DND-41 (cell line): ENCODE measurements around the gene SLX4IP.

Experiments used
- ATAC-seq: fragments of 200-7000 bp; cut with Tn5 transposase; 3 replicates; pipeline ENCODE4 v1.9.1; 2021; ENCODE audit warnings: low read depth; ENCODE audit not compliant: insufficient read depth
- DNase-seq: peaks from one replicate; pipeline ENCODE4 v3.0.0-alpha.2; 2020
- H2AFZ ChIP-seq: 2 replicates; pipeline ENCODE4 v1.6.0; 2012; ENCODE audit warnings: low read depth, low read length
- H3K27ac ChIP-seq: 2 replicates; pipeline ENCODE4 v1.5.1; 2012; ENCODE audit warnings: low read length, inconsistent platforms
- H3K27me3 ChIP-seq: fragments of 200-600 bp; sonication (generic); 2 replicates; pipeline ENCODE4 v1.6.0; 2012; ENCODE audit warnings: low read length, mild to moderate bottlenecking, inconsistent platforms; ENCODE audit not compliant: insufficient read depth, poor library complexity
- H3K36me3 ChIP-seq: 2 replicates; pipeline ENCODE4 v1.5.1; 2012; ENCODE audit warnings: low read length, inconsistent platforms; ENCODE audit not compliant: insufficient read depth
- H3K4me1 ChIP-seq: 2 replicates; pipeline ENCODE4 v1.5.1; 2012; ENCODE audit warnings: mild to moderate bottlenecking, low read length; ENCODE audit not compliant: insufficient read depth
- H3K4me2 ChIP-seq: 2 replicates; pipeline ENCODE4 v1.6.0; 2012; ENCODE audit warnings: mild to moderate bottlenecking, moderate library complexity, low read length, inconsistent platforms; ENCODE audit not compliant: insufficient read depth
- H3K4me3 ChIP-seq, 2 experiments: fragments of 200-600 bp in 1 of 2; shearing (Covaris generic) in 1 of 2; 2 replicates each; pipeline ENCODE4 v1.5.1; 2012 to 2016; ENCODE audit warnings: inconsistent platforms in 2 of 2, low read length in 2 of 2, mild to moderate bottlenecking in 2 of 2, low read depth in 1 of 2, moderate library complexity in 1 of 2
- H3K79me2 ChIP-seq: 2 replicates; pipeline ENCODE4 v1.6.0; 2012; ENCODE audit warnings: low read length, inconsistent platforms; ENCODE audit not compliant: insufficient read depth
- H3K9ac ChIP-seq: 2 replicates; pipeline ENCODE4 v1.6.0; 2012; ENCODE audit warnings: low read depth, mild to moderate bottlenecking, inconsistent platforms, low read length, moderate library complexity
- H3K9me3 ChIP-seq: 2 replicates; pipeline ENCODE4 v1.5.1; 2012; ENCODE audit warnings: low read length, moderate library complexity, mild to moderate bottlenecking, inconsistent platforms; ENCODE audit not compliant: insufficient read depth, severe bottlenecking
- H4K20me1 ChIP-seq: 2 replicates; pipeline ENCODE4 v1.6.0; 2012; ENCODE audit warnings: low read length; ENCODE audit not compliant: insufficient read depth
- EZH2 ChIP-seq: IDR thresholded peaks from 3 replicates; pipeline ENCODE4 v1.6.1; 2012; ENCODE audit warnings: borderline replicate concordance, low read depth, mild to moderate bottlenecking, moderate library complexity, low read length, inconsistent platforms; ENCODE audit not compliant: severe bottlenecking
- TF ChIP-seq, protein P1 (sequence below): IDR thresholded peaks from 2 replicates; pipeline ENCODE4 v1.5.1; 2012; ENCODE audit warnings: borderline replicate concordance, low read length, moderate library complexity, mild to moderate bottlenecking; ENCODE audit not compliant: poor library complexity, severe bottlenecking; ENCODE audit errors: extremely low read depth

The SLX4IP gene

DNA sequence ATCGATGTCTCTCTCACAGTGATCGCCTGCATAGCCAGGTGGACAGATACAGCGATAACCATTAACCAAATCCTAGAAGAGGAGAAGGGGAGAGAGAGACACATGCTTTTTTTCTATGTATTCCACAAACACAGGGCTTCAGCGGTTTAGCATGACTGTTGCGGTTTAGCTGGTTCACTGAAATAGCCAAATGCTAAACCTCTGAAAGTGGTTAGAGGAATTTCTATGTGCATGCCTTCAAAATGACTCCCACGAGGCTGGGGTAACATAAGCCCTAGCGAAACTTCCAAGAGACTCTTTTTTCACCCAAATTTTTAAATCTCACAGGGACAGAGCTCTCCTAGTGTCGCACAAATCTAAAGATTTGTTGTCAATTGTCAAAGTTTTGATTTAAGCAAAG lies 213.5 kb downstream of the SLX4IP start:
- Histone ChIP-seq H3K36me3 (no peaks in the 10 kb centered on the region), H4K20me1 (no peaks in the 10 kb centered on the region), H3K9me3 (no peaks in the 10 kb centered on the region), H3K27ac (no peak overlapping the region), H3K4me3 (no peak overlapping the region), H3K27me3 (no peaks in the 10 kb centered on the region), H3K79me2 (no peaks in the 10 kb centered on the region), H3K4me1 (peaks cover 3% of the 10 kb centered on the region), H3K9ac (no peak overlapping the region), H3K4me2 (no peak overlapping the region), H2AFZ (no peak overlapping the region)
- no peak for DNase-seq
- TF ChIP-seq, protein P1, sequence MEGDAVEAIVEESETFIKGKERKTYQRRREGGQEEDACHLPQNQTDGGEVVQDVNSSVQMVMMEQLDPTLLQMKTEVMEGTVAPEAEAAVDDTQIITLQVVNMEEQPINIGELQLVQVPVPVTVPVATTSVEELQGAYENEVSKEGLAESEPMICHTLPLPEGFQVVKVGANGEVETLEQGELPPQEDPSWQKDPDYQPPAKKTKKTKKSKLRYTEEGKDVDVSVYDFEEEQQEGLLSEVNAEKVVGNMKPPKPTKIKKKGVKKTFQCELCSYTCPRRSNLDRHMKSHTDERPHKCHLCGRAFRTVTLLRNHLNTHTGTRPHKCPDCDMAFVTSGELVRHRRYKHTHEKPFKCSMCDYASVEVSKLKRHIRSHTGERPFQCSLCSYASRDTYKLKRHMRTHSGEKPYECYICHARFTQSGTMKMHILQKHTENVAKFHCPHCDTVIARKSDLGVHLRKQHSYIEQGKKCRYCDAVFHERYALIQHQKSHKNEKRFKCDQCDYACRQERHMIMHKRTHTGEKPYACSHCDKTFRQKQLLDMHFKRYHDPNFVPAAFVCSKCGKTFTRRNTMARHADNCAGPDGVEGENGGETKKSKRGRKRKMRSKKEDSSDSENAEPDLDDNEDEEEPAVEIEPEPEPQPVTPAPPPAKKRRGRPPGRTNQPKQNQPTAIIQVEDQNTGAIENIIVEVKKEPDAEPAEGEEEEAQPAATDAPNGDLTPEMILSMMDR = no peak
- no peak for TF ChIP-seq EZH2
- ATAC-seq = no peak

DNA sequence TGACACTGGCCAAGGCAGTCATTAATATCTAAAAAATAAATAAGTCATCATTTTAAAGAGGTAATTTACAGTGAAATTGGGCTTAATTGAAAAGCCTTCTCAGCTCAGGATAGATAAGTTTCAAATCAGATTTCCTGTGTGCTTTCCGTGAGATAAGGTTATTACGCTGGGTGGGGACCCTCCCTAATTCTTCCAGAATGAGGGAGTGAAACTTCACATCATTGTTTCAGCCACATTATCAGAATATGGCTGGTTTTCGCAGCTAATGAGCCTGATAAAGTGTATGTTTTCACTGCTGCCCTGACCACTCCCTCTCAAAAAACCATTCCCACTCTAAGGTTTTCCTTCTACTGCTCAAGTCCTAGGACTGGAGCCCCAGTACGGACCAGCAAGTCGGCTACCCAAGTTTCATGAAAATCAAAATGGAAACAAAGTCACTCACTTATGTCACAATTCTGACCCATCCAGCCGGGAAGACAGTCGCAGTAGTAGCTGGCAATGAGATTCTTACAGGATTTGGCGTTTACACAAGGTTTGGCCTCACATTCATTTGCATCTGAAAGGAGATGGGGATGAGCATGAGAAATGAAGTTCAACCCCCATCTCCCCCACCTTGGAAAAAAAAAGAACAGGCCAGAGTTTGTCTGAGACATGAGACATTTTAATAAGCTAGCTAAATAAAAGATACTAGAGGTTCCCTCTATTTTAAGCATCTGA lies 214.1 kb downstream of the SLX4IP start:
- DNase-seq (no peak), ATAC-seq (no peak)
- Histone ChIP-seq H3K79me2 (no peaks in the 10 kb centered on the region), H3K4me2 (no peak overlapping the region), H3K9me3 (no peaks in the 10 kb centered on the region), H4K20me1 (no peaks in the 10 kb centered on the region), H3K9ac (no peak overlapping the region), H3K4me3 (no peak overlapping the region), H3K36me3 (no peaks in the 10 kb centered on the region), H3K27ac (no peak overlapping the region), H2AFZ (no peak overlapping the region), H3K4me1 (peaks cover 3% of the 10 kb centered on the region), H3K27me3 (no peaks in the 10 kb centered on the region)
- TF ChIP-seq, protein P1 = no peak
- TF ChIP-seq EZH2 = no peak

DNA sequence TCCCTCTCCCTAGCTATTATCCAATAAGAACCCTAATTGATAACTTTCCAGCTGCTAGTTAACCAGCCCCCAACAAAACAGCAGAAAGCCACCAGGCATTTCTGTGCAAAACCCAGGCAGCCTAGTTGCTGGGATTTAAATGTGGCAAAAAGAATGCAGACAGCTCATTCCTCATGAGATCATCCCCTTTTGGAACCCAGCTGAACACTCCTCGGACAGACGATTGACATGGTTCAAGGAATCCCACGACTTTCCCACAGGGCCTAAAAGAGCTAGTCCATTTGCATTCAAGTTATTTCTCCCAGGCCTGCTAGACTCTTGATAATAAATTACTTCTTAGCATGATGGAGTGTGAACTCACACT lies 214.7 kb downstream of the SLX4IP start:
- Histone ChIP-seq H3K36me3 (no peaks in the 10 kb centered on the region), H3K4me1 (peaks cover 3% of the 10 kb centered on the region)
- no peak for ATAC-seq

More for the DNA sequence above, 214.7 kb downstream of the SLX4IP start:
- Histone ChIP-seq H3K4me3 (no peak overlapping the region), H3K9ac (no peak overlapping the region), H3K9me3 (no peaks in the 10 kb centered on the region), H3K79me2 (no peaks in the 10 kb centered on the region), H3K27me3 (no peaks in the 10 kb centered on the region), H4K20me1 (no peaks in the 10 kb centered on the region), H3K27ac (no peak overlapping the region), H3K4me2 (no peak overlapping the region), H2AFZ (no peak overlapping the region)
- DNase-seq = no peak
- TF ChIP-seq EZH2 = no peak
- TF ChIP-seq, protein P1 = no peak
